ENCODE results near the gene INPP5J. TPM values are rescaled to one million over a fixed set of nuclear protein-coding genes. Genes with fewer than 3 reads are reported as not detected.

INPP5J gene
- total RNA-seq, 2 donors from 2014 or later = 3.5 to 5.4 TPM

- H3K36me3 Mint-ChIP-seq (ENCODE audit: low read depth) = peaks cover 22% of the 10 kb centered on the region
- Histone ChIP-seq H3K4me1 (ENCODE audit: control insufficient read depth, insufficient read depth, low read length) (no peaks in the 10 kb centered on the region), H3K9ac (ENCODE audit: extremely low read depth, low read length, poor library complexity, severe bottlenecking) (no peak overlapping the region), H3K4me3 (ENCODE audit: low read length) (no peak overlapping the region), H3K27me3 (ENCODE audit: control insufficient read depth, insufficient read depth, low read length, poor library complexity, severe bottlenecking) (no peaks in the 10 kb centered on the region), H3K36me3 (ENCODE audit: control insufficient read depth, insufficient read depth, low read length) (peaks cover 14% of the 10 kb centered on the region), H3K9me3 (ENCODE audit: control insufficient read depth, low read length) (no peaks in the 10 kb centered on the region), H3K27ac (ENCODE audit: low read depth, low read length) (no peak overlapping the region)
- 90 to 100% methylated on average over 4 to 5 of the region's 5 CpGs for WGBS, 2 experiments (ENCODE audit: insufficient coverage in 1 of 2, insufficient read length in 1 of 2)
- H3K4me3 Mint-ChIP-seq = no peak overlapping the region
- H3K27me3 Mint-ChIP-seq (ENCODE audit: insufficient read depth) = no peaks in the 10 kb centered on the region
- no peak overlapping the region for H3K27ac Mint-ChIP-seq
- DNase-seq = no peak
- no peaks in the 10 kb centered on the region for H3K9me3 Mint-ChIP-seq
- TF ChIP-seq CTCF (conservative IDR thresholded peaks at IDR 0.05) = no peak
- no peaks in the 10 kb centered on the region for H3K4me1 Mint-ChIP-seq
These were observed 50.8 kb downstream of the INPP5J start for GRCh38 chr22:31173386-31174145.

- DNase-seq = no peak
- no peaks in the 10 kb centered on the region for H3K27me3 Mint-ChIP-seq (ENCODE audit: insufficient read depth)
- H3K27ac ChIP-seq (ENCODE audit: low read depth, low read length) = no peak overlapping the region
- no peak for TF ChIP-seq CTCF (conservative IDR thresholded peaks at IDR 0.05)
- no peak overlapping the region for H3K9ac ChIP-seq (ENCODE audit: extremely low read depth, low read length, poor library complexity, severe bottlenecking)
- no peak overlapping the region for H3K4me3 ChIP-seq (ENCODE audit: low read length)
- peaks cover 36% of the 10 kb centered on the region for H3K36me3 Mint-ChIP-seq (ENCODE audit: low read depth)
- no peaks in the 10 kb centered on the region for H3K4me1 Mint-ChIP-seq
- H3K9me3 Mint-ChIP-seq = peaks cover 3% of the 10 kb centered on the region
- no peak overlapping the region for H3K4me3 Mint-ChIP-seq
- 95 to 100% methylated on average over 1 of the region's 1 CpG for WGBS, 2 experiments (ENCODE audit: insufficient coverage in 1 of 2, insufficient read length in 1 of 2)
- H3K36me3 ChIP-seq (ENCODE audit: control insufficient read depth, insufficient read depth, low read length) = peaks cover 23% of the 10 kb centered on the region
- no peaks in the 10 kb centered on the region for H3K4me1 ChIP-seq (ENCODE audit: control insufficient read depth, insufficient read depth, low read length)
- H3K27me3 ChIP-seq (ENCODE audit: control insufficient read depth, insufficient read depth, low read length, poor library complexity, severe bottlenecking) = no peaks in the 10 kb centered on the region
- H3K27ac Mint-ChIP-seq = no peak overlapping the region
- peaks cover 5% of the 10 kb centered on the region for H3K9me3 ChIP-seq (ENCODE audit: control insufficient read depth, low read length)
These were observed 54.2 kb downstream of the INPP5J start for GRCh38 chr22:31176923-31177322.

- Mint-ChIP-seq H3K9me3 (peaks cover 6% of the 10 kb centered on the region), H3K36me3 (ENCODE audit: low read depth) (peaks cover 41% of the 10 kb centered on the region), H3K27me3 (ENCODE audit: insufficient read depth) (no peaks in the 10 kb centered on the region), H3K4me3 (no peak overlapping the region), H3K4me1 (no peaks in the 10 kb centered on the region), H3K27ac (no peak overlapping the region)
- no peak for TF ChIP-seq CTCF (conservative IDR thresholded peaks at IDR 0.05)
- Histone ChIP-seq H3K27me3 (ENCODE audit: control insufficient read depth, insufficient read depth, low read length, poor library complexity, severe bottlenecking) (no peaks in the 10 kb centered on the region), H3K9me3 (ENCODE audit: control insufficient read depth, low read length) (peaks cover 5% of the 10 kb centered on the region), H3K36me3 (ENCODE audit: control insufficient read depth, insufficient read depth, low read length) (peaks cover 27% of the 10 kb centered on the region), H3K27ac (ENCODE audit: low read depth, low read length) (no peak overlapping the region), H3K4me3 (ENCODE audit: low read length) (no peak overlapping the region), H3K9ac (ENCODE audit: extremely low read depth, low read length, poor library complexity, severe bottlenecking) (no peak overlapping the region), H3K4me1 (ENCODE audit: control insufficient read depth, insufficient read depth, low read length) (no peaks in the 10 kb centered on the region)
- no peak for DNase-seq
- 94 to 96% methylated on average over 5 to 6 of the region's 6 CpGs for WGBS, 2 experiments (ENCODE audit: insufficient coverage in 1 of 2, insufficient read length in 1 of 2)
These were observed 54.8 kb downstream of the INPP5J start for GRCh38 chr22:31177420-31178162.

All from endodermal cell (in vitro differentiated cells).